Mesenchymal stem cell (in vitro differentiated cells and primary cell): Measurements from ENCODE around the gene WWOX.
A peak's percentile ranks its signal among the peaks of the same experiment; 100 is the strongest.

Experiments
- DNase-seq: peaks from one replicate; pipeline ENCODE4 v3.0.0-alpha.2; 2013
- H2AFZ ChIP-seq: one replicate; pipeline ENCODE4 v1.6.1; 2013; ENCODE audit warnings: low read depth, mild to moderate bottlenecking, control low read depth, inconsistent platforms, low read length, moderate library complexity
- H2AK5ac ChIP-seq: 2 replicates; pipeline ENCODE4 v1.6.1; 2013; ENCODE audit warnings: low read length, moderate library complexity, mild to moderate bottlenecking, inconsistent platforms; ENCODE audit not compliant: severe bottlenecking
- H2BK120ac ChIP-seq: one replicate; pipeline ENCODE4 v1.6.1; 2013; ENCODE audit warnings: low read depth, mild to moderate bottlenecking, inconsistent platforms, low read length, moderate library complexity
- H2BK12ac ChIP-seq, 2 experiments: one replicate each; pipeline ENCODE4 v1.6.1; 2013; ENCODE audit warnings: inconsistent platforms in 2 of 2, low read length in 2 of 2, mild to moderate bottlenecking in 2 of 2, moderate library complexity in 2 of 2, control low read depth in 1 of 2
- H2BK15ac ChIP-seq: one replicate; pipeline ENCODE4 v1.6.1; 2013; ENCODE audit warnings: mild to moderate bottlenecking, low read depth, inconsistent platforms; ENCODE audit not compliant: poor library complexity, severe bottlenecking
- H2BK5ac ChIP-seq: 2 replicates; pipeline ENCODE4 v1.6.1; 2013; ENCODE audit warnings: low read depth, mild to moderate bottlenecking, low read length, control low read depth, inconsistent platforms; ENCODE audit not compliant: poor library complexity, severe bottlenecking
- H3K14ac ChIP-seq, 2 experiments: one replicate each; pipeline ENCODE4 v1.6.1; 2013; ENCODE audit warnings: inconsistent platforms in 2 of 2, low read length in 2 of 2, control low read depth in 1 of 2, mild to moderate bottlenecking in 1 of 2, moderate library complexity in 1 of 2
- H3K18ac ChIP-seq, 2 experiments: one replicate each; pipeline ENCODE4 v1.6.1; 2013; ENCODE audit warnings: inconsistent platforms in 2 of 2, low read length in 2 of 2, control low read depth in 1 of 2, low read depth in 1 of 2, mild to moderate bottlenecking in 1 of 2
- H3K23ac ChIP-seq, 2 experiments: one replicate each; pipeline ENCODE4 v1.6.1; 2013; ENCODE audit warnings: inconsistent platforms in 2 of 2, low read length in 2 of 2, mild to moderate bottlenecking in 2 of 2, moderate library complexity in 2 of 2, control low read depth in 1 of 2
- H3K27ac ChIP-seq: 2 replicates; pipeline ENCODE4 v1.5.1; 2013; ENCODE audit warnings: mild to moderate bottlenecking, moderate library complexity, low read length, control low read depth, inconsistent platforms; ENCODE audit not compliant: poor library complexity, severe bottlenecking
- H3K27me3 ChIP-seq, 2 experiments: 2 replicates each; pipeline versions ENCODE4 v1.6.1 to v1.7.0; 2013; ENCODE audit warnings: low read length in 2 of 2, mild to moderate bottlenecking in 2 of 2, moderate library complexity in 2 of 2, control low read depth in 1 of 2, inconsistent platforms in 1 of 2; ENCODE audit not compliant: control insufficient read depth in 1 of 2, insufficient read depth in 1 of 2
- H3K36me3 ChIP-seq, 2 experiments: 2 replicates each; pipeline versions ENCODE4 v1.6.1 to v1.7.0; 2013; ENCODE audit warnings: low read length in 2 of 2, control low read depth in 1 of 2, inconsistent platforms in 1 of 2, low read depth in 1 of 2, mild to moderate bottlenecking in 1 of 2; ENCODE audit not compliant: insufficient read depth in 2 of 2, control insufficient read depth in 1 of 2
- H3K4ac ChIP-seq, 2 experiments: one replicate each; pipeline ENCODE4 v1.6.1; 2013; ENCODE audit warnings: inconsistent platforms in 2 of 2, low read length in 2 of 2, mild to moderate bottlenecking in 2 of 2, moderate library complexity in 2 of 2, control low read depth in 1 of 2, low read depth in 1 of 2
- H3K4me1 ChIP-seq: 2 replicates; pipeline ENCODE4 v1.6.1; 2013; ENCODE audit warnings: low read depth, low read length, control low read depth; ENCODE audit not compliant: control insufficient read depth, insufficient read depth
- H3K4me2 ChIP-seq: 2 replicates; pipeline ENCODE4 v1.6.1; 2013; ENCODE audit warnings: low read length, mild to moderate bottlenecking, inconsistent platforms; ENCODE audit not compliant: poor library complexity, severe bottlenecking
- H3K4me3 ChIP-seq, 2 experiments: 2 replicates each; pipeline versions ENCODE4 v1.5.1 to v1.7.0; 2013; ENCODE audit warnings: low read length in 2 of 2, mild to moderate bottlenecking in 2 of 2, control low read depth in 1 of 2, low read depth in 1 of 2; ENCODE audit not compliant: insufficient read depth in 1 of 2
- H3K79me1 ChIP-seq: replicated peaks from 2 replicates; pipeline ENCODE4 v1.6.1; 2013; ENCODE audit warnings: mild to moderate bottlenecking, control low read depth, low read length, inconsistent platforms; ENCODE audit not compliant: poor library complexity, severe bottlenecking
- H3K9ac ChIP-seq: 2 replicates; pipeline ENCODE4 v1.7.0; 2013; ENCODE audit warnings: mild to moderate bottlenecking, low read length, moderate library complexity
- H3K9me3 ChIP-seq: 2 replicates; pipeline ENCODE4 v1.7.0; 2013; ENCODE audit warnings: mild to moderate bottlenecking, low read length; ENCODE audit not compliant: control insufficient read depth
- H4K8ac ChIP-seq: one replicate; pipeline ENCODE4 v1.6.1; 2013; ENCODE audit warnings: inconsistent platforms, mild to moderate bottlenecking, low read length, moderate library complexity
- H4K91ac ChIP-seq: one replicate; pipeline ENCODE4 v1.6.1; 2013; ENCODE audit warnings: mild to moderate bottlenecking, low read length, inconsistent platforms
- WGBS: methylation state at CpG from one replicate; pipeline ENCODE4 v1.1.7; 2013; ENCODE audit warnings: mixed read lengths; 5-methylcytosine and 5-hydroxymethylcytosine counted together

WWOX gene

GRCh38 chr16:78177218-78177617, 77.8 kb downstream of the WWOX start:
- Histone ChIP-seq H3K4me3 (no peak overlapping the region), H3K79me1 (no peaks in the 10 kb centered on the region), H3K9me3 (peaks cover 30% of the 10 kb centered on the region), H4K8ac (no peak overlapping the region), H3K27me3 (no peaks in the 10 kb centered on the region), H2BK5ac (no peak overlapping the region), H3K4me2 (no peak overlapping the region), H2AK5ac (no peak overlapping the region), H3K9ac (no peak overlapping the region), H2BK120ac (no peak overlapping the region), H2AFZ (no peak overlapping the region), H4K91ac (no peak overlapping the region), H3K4ac (no peak overlapping the region), H3K27ac (no peak overlapping the region), H2BK12ac (peak overlapping the region in 1 of 2 experiments; percentile 79), H3K4me1 (peaks cover 3% of the 10 kb centered on the region), H2BK15ac (no peak overlapping the region), H3K23ac (no peak overlapping the region), H3K14ac (peak overlapping the region in 1 of 2 experiments; percentile 53), H3K18ac (peak overlapping the region in 1 of 2 experiments; percentile 97), H3K36me3 (no peaks in the 10 kb centered on the region)
- DNase-seq = no peak
- WGBS = 88% methylated on average over 5 of the region's 5 CpGs

GRCh38 chr16:78177987-78178386, 78.5 kb downstream of the WWOX start:
- no peak overlapping the region for H3K9ac ChIP-seq
- no peak overlapping the region for H3K4me2 ChIP-seq
- no peaks in the 10 kb centered on the region for H3K36me3 ChIP-seq
- H2AK5ac ChIP-seq = peak overlapping the region; percentile 29
- no peak overlapping the region for H3K27ac ChIP-seq
- H3K18ac ChIP-seq = peak overlapping the region; percentile 77 to 90
- WGBS = 10% methylated on average over 3 of the region's 3 CpGs
- H2BK15ac ChIP-seq = peak overlapping the region; percentile 93
- H3K79me1 ChIP-seq = no peaks in the 10 kb centered on the region
- H2AFZ ChIP-seq = peak overlapping the region; percentile 6
- peak overlapping the region in 1 of 2 experiments; percentile 9 for H3K4ac ChIP-seq
- H3K9me3 ChIP-seq = peaks cover 30% of the 10 kb centered on the region
- H3K4me3 ChIP-seq = no peak overlapping the region
- H3K14ac ChIP-seq = no peak overlapping the region
- no peak overlapping the region for H2BK5ac ChIP-seq
- H3K27me3 ChIP-seq = no peaks in the 10 kb centered on the region
- DNase-seq = peak; percentile 58
- no peak overlapping the region for H4K91ac ChIP-seq
- H3K4me1 ChIP-seq = peaks cover 3% of the 10 kb centered on the region
- peak overlapping the region; percentile 38 for H2BK120ac ChIP-seq
- H3K23ac ChIP-seq = no peak overlapping the region
- H2BK12ac ChIP-seq = peak overlapping the region in 1 of 2 experiments; percentile 51
- peak overlapping the region; percentile 58 for H4K8ac ChIP-seq

- 73% methylated on average over 4 of the region's 4 CpGs for WGBS
- no peak overlapping the region for H3K4me3 ChIP-seq
- H2BK12ac ChIP-seq = no peak overlapping the region
- H2AK5ac ChIP-seq = no peak overlapping the region
- H3K4me1 ChIP-seq = peaks cover 10% of the 10 kb centered on the region
- no peak overlapping the region for H2AFZ ChIP-seq
- no peak overlapping the region for H3K14ac ChIP-seq
- H3K79me1 ChIP-seq = no peaks in the 10 kb centered on the region
- H3K4me2 ChIP-seq = no peak overlapping the region
- H3K9me3 ChIP-seq = peaks cover 30% of the 10 kb centered on the region
- no peak overlapping the region for H3K23ac ChIP-seq
- no peak overlapping the region for H2BK15ac ChIP-seq
- H3K4ac ChIP-seq = no peak overlapping the region
- H2BK5ac ChIP-seq = no peak overlapping the region
- H3K27me3 ChIP-seq = no peaks in the 10 kb centered on the region
- H3K36me3 ChIP-seq = no peaks in the 10 kb centered on the region
- no peak overlapping the region for H4K8ac ChIP-seq
- H3K9ac ChIP-seq = no peak overlapping the region
- H2BK120ac ChIP-seq = no peak overlapping the region
- H4K91ac ChIP-seq = no peak overlapping the region
- no peak overlapping the region for H3K27ac ChIP-seq
- DNase-seq = no peak
- no peak overlapping the region for H3K18ac ChIP-seq
Observed at GRCh38 chr16:78179666-78180065, 80.2 kb downstream of the WWOX start.

- Histone ChIP-seq H3K9ac (no peak overlapping the region), H3K4me2 (no peak overlapping the region), H3K4me3 (no peak overlapping the region), H3K9me3 (peaks cover 30% of the 10 kb centered on the region), H3K14ac (peak overlapping the region in 1 of 2 experiments; percentile 36), H2BK120ac (no peak overlapping the region), H4K91ac (no peak overlapping the region), H3K18ac (no peak overlapping the region), H2AFZ (no peak overlapping the region), H3K27me3 (no peaks in the 10 kb centered on the region), H3K79me1 (no peaks in the 10 kb centered on the region), H3K4ac (no peak overlapping the region), H3K23ac (no peak overlapping the region), H3K36me3 (no peaks in the 10 kb centered on the region), H2AK5ac (no peak overlapping the region), H2BK15ac (peak overlapping the region; percentile 31), H2BK12ac (peak overlapping the region; percentile 23 to 43), H3K4me1 (peaks cover 13% of the 10 kb centered on the region), H4K8ac (no peak overlapping the region), H3K27ac (no peak overlapping the region), H2BK5ac (no peak overlapping the region)
- 87% methylated on average over 4 of the region's 4 CpGs for WGBS
- DNase-seq = no peak
Observed at GRCh38 chr16:78180349-78180748, 80.9 kb downstream of the WWOX start.
